Esophagus squamous epithelium (tissue), 5 donors: Measurements from ENCODE around the gene CCER1. TPM values are rescaled to one million over a fixed set of nuclear protein-coding genes. Genes with fewer than 3 reads are reported as not detected.

ENCODE experiments used
- DNase-seq: peaks from one replicate; lab custom pipeline; 2025; lab: John Stamatoyannopoulos, UW
- H3K27ac ChIP-seq, 4 donors: fragments of 200-600 bp; sonication (generic); one replicate each; pipeline ENCODE4 v1.5.1; 2016 to 2019; ENCODE audit warnings: mild to moderate bottlenecking in 1 of 4
- H3K27me3 ChIP-seq, 4 donors: fragments of 200-600 bp; sonication (generic); 1 replicate in 3 of 4; 2 replicates in 1 of 4; pipeline versions ENCODE4 v1.5.1 to v1.6.0; 2017 to 2021; ENCODE audit warnings: antibody characterized with exemption in 1 of 4
- H3K36me3 ChIP-seq, 3 donors: fragments of 200-600 bp; sonication (generic); one replicate each; pipeline ENCODE4 v1.5.1; 2016 to 2019
- H3K4me1 ChIP-seq, 3 donors: fragments of 200-600 bp; sonication (generic); one replicate each; pipeline ENCODE4 v1.5.1; 2017 to 2019
- H3K4me3 ChIP-seq, 4 donors: fragments of 200-600 bp; sonication (generic); 1 replicate in 3 of 4; 2 replicates in 1 of 4; pipeline ENCODE4 v1.5.1; 2016 to 2019; ENCODE audit warnings: mild to moderate bottlenecking in 2 of 4, moderate library complexity in 1 of 4
- H3K9me3 ChIP-seq, 3 donors: fragments of 200-600 bp; sonication (generic); one replicate each; pipeline ENCODE4 v1.5.1; 2016 to 2019
- POLR2A ChIP-seq, 4 donors: fragments of 450-650 bp; IDR thresholded peaks; one replicate each; pipeline ENCODE4 v1.6.1; 2017; ENCODE audit warnings: antibody characterized with exemption in 4 of 4, mild to moderate bottlenecking in 4 of 4, moderate library complexity in 3 of 4
- WGBS, 2 donors: methylation state at CpG; one replicate each; pipeline ENCODE4 v1.1.5; 2018; 5-methylcytosine and 5-hydroxymethylcytosine counted together
- intact Hi-C: fragments of 100-400 bp; cut with DNase I; formaldehyde crosslinking; loops from one replicate; pipeline ENCODE4 v1.15.0; 2022
- total RNA-seq, 4 donors: library from RNA; depleted of rRNA; stranded (reverse); fragments of >200 nt; gene quantifications; one replicate each; pipeline ENCODE4 v1.1.0, GENCODE V29; 2016
- TF ChIP-seq, protein P1 (sequence below), 6 experiments: fragments of 450-650 bp in 4 of 6; fragments of 200-600 bp in 2 of 6; sonication (generic) in 2 of 6; IDR thresholded peaks; one replicate each; pipeline ENCODE4 v1.5.1; 2016 to 2019; ENCODE audit warnings: antibody characterized with exemption in 6 of 6, mild to moderate bottlenecking in 4 of 6, moderate library complexity in 4 of 6
- donor health status: DM: yes; HTN: yes; CAD: no.

The CCER1 gene
- total RNA-seq, 4 donors from 2014 or later: not detected

DNA sequence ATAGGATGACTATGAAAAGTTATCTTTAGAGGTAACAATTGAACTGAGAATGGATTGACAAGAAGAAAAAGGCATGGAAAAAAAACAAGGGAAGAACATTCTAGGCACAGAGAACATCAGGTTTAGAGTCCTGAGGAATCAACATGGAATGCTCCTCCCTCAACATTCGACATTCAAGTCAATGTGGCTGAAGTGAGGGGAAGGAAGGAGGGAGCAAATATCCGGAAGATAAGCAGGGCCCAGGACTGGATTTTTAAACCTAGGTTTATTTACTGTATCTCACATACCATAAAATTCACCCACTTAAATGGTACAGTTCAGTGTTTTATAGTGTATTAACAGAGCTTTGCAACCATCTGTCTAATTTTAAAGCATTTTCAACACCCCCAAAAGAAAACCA, 9.6 kb upstream of the CCER1 start:
- Histone ChIP-seq H3K4me1 (no peaks in the 10 kb centered on the region), H3K27ac (no peak overlapping the region), H3K36me3 (no peaks in the 10 kb centered on the region), H3K9me3 (no peaks in the 10 kb centered on the region), H3K27me3 (no peaks in the 10 kb centered on the region), H3K4me3 (no peak overlapping the region)
- DNase-seq: no peak
- intact Hi-C loops: no loop called here
- no peak for TF ChIP-seq POLR2A (IDR thresholded peaks at IDR 0.05)
- TF ChIP-seq, protein P1, sequence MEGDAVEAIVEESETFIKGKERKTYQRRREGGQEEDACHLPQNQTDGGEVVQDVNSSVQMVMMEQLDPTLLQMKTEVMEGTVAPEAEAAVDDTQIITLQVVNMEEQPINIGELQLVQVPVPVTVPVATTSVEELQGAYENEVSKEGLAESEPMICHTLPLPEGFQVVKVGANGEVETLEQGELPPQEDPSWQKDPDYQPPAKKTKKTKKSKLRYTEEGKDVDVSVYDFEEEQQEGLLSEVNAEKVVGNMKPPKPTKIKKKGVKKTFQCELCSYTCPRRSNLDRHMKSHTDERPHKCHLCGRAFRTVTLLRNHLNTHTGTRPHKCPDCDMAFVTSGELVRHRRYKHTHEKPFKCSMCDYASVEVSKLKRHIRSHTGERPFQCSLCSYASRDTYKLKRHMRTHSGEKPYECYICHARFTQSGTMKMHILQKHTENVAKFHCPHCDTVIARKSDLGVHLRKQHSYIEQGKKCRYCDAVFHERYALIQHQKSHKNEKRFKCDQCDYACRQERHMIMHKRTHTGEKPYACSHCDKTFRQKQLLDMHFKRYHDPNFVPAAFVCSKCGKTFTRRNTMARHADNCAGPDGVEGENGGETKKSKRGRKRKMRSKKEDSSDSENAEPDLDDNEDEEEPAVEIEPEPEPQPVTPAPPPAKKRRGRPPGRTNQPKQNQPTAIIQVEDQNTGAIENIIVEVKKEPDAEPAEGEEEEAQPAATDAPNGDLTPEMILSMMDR (IDR thresholded peaks at IDR 0.05): no peak
- 41 to 62% methylated on average over 2 of the region's 2 CpGs for WGBS, 2 donors

DNA sequence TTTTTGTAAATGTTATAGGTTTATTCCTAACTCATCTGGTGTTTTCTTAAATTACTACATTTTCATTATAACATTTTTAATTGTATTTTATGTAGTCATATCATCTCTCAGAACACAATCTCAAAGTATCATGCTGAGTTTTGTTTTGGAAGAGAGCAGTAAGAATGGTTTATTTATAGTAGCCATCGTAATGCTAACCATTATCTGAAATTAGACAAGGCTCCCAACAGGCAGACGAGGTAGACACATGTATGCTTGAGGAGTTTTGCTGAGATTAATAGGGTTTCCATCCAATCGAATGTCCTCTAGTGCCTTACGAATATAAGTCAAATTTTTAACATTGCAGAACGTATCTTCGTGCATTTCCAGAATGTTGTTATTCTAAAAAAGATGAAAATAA, 9.0 kb upstream of the CCER1 start:
- no peak for DNase-seq
- 74 to 75% methylated on average over 6 of the region's 6 CpGs for WGBS, 2 donors
- intact Hi-C loops: no loop called here
- Histone ChIP-seq H3K4me3 (no peak overlapping the region), H3K27me3 (no peaks in the 10 kb centered on the region), H3K36me3 (no peaks in the 10 kb centered on the region), H3K9me3 (no peaks in the 10 kb centered on the region), H3K27ac (no peak overlapping the region), H3K4me1 (peaks cover 0 to 4% (median 0%) of the 10 kb centered on the region in 3 donors)
- no peak for TF ChIP-seq POLR2A (IDR thresholded peaks at IDR 0.05)
- TF ChIP-seq, protein P1 (IDR thresholded peaks at IDR 0.05): no peak

DNA sequence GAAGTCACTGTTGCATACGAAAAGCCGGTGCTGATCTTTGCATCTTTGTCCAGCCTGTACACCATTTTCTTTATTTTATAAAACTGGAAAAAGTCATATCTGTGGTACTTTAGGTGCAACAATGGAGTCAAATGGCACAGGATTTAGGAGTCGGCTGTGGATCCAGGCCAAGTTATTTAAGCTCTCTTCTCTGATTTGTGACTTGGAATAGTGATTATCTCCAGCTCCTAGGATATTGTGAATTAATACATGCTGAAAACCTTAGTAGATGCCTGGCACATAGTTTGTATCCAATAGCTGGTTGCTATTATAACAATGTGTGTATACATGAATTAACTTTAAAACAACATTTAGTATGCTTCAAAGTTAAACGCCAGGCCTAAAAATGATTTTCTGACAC, 6.2 kb upstream of the CCER1 start:
- Histone ChIP-seq H3K27ac (no peak overlapping the region), H3K4me1 (peaks cover 0 to 4% (median 0%) of the 10 kb centered on the region in 3 donors), H3K4me3 (no peak overlapping the region), H3K9me3 (no peaks in the 10 kb centered on the region), H3K27me3 (no peaks in the 10 kb centered on the region), H3K36me3 (no peaks in the 10 kb centered on the region)
- TF ChIP-seq, protein P1 (IDR thresholded peaks at IDR 0.05): no peak
- no peak for TF ChIP-seq POLR2A (IDR thresholded peaks at IDR 0.05)
- WGBS, 2 donors: 81 to 87% methylated on average over 4 of the region's 4 CpGs
- DNase-seq: no peak
- intact Hi-C loops: no loop called here

DNA sequence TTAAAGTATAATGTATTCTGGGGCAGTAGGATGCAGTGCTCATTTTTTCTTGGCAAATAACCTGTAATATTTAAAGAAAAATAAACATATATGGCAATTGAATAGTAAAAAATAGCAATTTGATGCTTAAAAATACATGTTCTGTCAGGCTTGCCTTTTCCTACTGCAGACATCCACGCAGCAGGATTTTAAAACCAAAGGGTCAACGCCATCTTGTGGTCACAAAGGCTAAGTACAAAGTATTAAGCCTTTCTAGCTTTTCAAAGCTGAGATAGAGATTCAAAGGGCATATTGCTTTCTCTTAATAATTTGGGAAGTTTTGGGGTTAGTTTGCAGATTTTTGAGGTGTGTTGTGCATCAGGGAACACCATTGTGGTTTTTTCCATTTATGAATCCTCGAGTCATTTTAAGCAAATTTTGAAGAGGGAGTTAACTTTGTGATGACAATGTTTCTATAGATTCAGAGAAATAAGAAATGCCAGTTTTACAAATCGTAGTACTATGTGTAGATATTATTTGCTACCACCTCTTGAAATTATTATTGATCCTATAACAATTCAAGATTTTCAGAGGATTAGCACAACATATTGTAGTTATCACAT, 4.7 kb upstream of the CCER1 start:
- DNase-seq: no peak
- Histone ChIP-seq H3K36me3 (no peaks in the 10 kb centered on the region), H3K9me3 (no peaks in the 10 kb centered on the region), H3K27me3 (no peaks in the 10 kb centered on the region), H3K27ac (no peak overlapping the region), H3K4me1 (peaks cover 0 to 4% (median 0%) of the 10 kb centered on the region in 3 donors), H3K4me3 (no peak overlapping the region)
- TF ChIP-seq, protein P1 (IDR thresholded peaks at IDR 0.05): peak; percentile 28 to 62 (median 56)
- no peak for TF ChIP-seq POLR2A (IDR thresholded peaks at IDR 0.05)
- WGBS, 2 donors: 1 to 2% methylated on average over 4 of the region's 4 CpGs
- intact Hi-C loops: no loop called here

DNA sequence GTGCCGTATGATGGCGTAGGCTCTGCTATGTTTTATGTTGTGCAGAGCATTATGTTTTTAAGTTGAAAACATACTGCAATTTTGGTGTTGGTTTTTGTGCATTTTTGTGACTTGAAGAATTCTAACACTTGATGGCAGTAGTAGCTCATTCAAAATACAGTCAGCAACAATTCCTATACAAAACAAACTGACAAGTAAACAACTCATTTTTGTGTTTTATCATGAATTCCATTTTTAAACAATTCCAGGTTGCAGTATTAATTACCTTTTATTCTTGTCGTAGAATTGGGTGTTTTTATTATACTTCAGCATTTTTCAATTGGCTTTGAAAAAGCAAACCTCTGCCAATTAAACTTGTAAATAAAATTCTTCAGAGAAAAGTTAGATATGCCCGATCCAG, 4.1 kb upstream of the CCER1 start:
- intact Hi-C loops: no loop called here
- Histone ChIP-seq H3K4me1 (peaks cover 0 to 4% (median 0%) of the 10 kb centered on the region in 3 donors), H3K4me3 (no peak overlapping the region), H3K36me3 (no peaks in the 10 kb centered on the region), H3K27me3 (no peaks in the 10 kb centered on the region), H3K27ac (no peak overlapping the region), H3K9me3 (no peaks in the 10 kb centered on the region)
- no peak for TF ChIP-seq POLR2A (IDR thresholded peaks at IDR 0.05)
- TF ChIP-seq, protein P1 (IDR thresholded peaks at IDR 0.05): no peak
- DNase-seq: no peak
- 67 to 69% methylated on average over 4 of the region's 4 CpGs for WGBS, 2 donors
